Inferior parietal cortex (tissue), 1 donor: ENCODE results near the gene LRPAP1.

Experiments used
- DNase-seq: peaks from one replicate; pipeline ENCODE4 v3.0.0-alpha.2; 2016; ENCODE audit errors: extremely low spot score

Gene LRPAP1

GRCh38 chr4:3485886-3486540 lies 46.2 kb downstream of the LRPAP1 start:
- DNase-seq = no peak

GRCh38 chr4:3485011-3485791 lies 47.0 kb downstream of the LRPAP1 start:
- no peak for DNase-seq

- no peak for DNase-seq
Measured at GRCh38 chr4:3484057-3484973, 47.9 kb downstream of the LRPAP1 start.

GRCh38 chr4:3483471-3483921 lies 48.7 kb downstream of the LRPAP1 start:
- DNase-seq = no peak

GRCh38 chr4:3482707-3483106 lies 49.5 kb downstream of the LRPAP1 start:
- DNase-seq = no peak

- DNase-seq = no peak
Measured at GRCh38 chr4:3481783-3482393, 50.3 kb downstream of the LRPAP1 start.

- no peak for DNase-seq
Measured at GRCh38 chr4:3481113-3481531, 51.1 kb downstream of the LRPAP1 start.

GRCh38 chr4:3480528-3481112 lies 51.6 kb downstream of the LRPAP1 start:
- DNase-seq = peak; percentile 73

- no peak for DNase-seq
Measured at GRCh38 chr4:3479358-3480101, 52.7 kb downstream of the LRPAP1 start.

GRCh38 chr4:3478446-3479357 lies 53.5 kb downstream of the LRPAP1 start:
- no peak for DNase-seq

- no peak for DNase-seq
Measured at GRCh38 chr4:3477750-3478430, 54.3 kb downstream of the LRPAP1 start.

GRCh38 chr4:3476936-3477749 lies 55.1 kb downstream of the LRPAP1 start:
- no peak for DNase-seq

GRCh38 chr4:3476341-3476747 lies 55.9 kb downstream of the LRPAP1 start:
- no peak for DNase-seq

- DNase-seq = no peak
Measured at GRCh38 chr4:3475713-3476260, 56.4 kb downstream of the LRPAP1 start.

GRCh38 chr4:3475041-3475712 lies 57.0 kb downstream of the LRPAP1 start:
- DNase-seq = no peak

GRCh38 chr4:3473996-3474765 lies 58.0 kb downstream of the LRPAP1 start:
- no peak for DNase-seq
